Lung (tissue), 12 donors: Measurements from ENCODE around the gene WRAP73. TPM values are rescaled to one million over a fixed set of nuclear protein-coding genes. Genes with fewer than 3 reads are reported as not detected.

ENCODE experiments used
- ATAC-seq: fragments of 200-7000 bp; cut with Tn5 transposase; one replicate; pipeline ENCODE4 v1.9.1; 2020; ENCODE audit warnings: moderate number of reproducible peaks; ENCODE audit not compliant: insufficient read depth, low FRiP score
- DNase-seq, 3 donors: peaks; one replicate each; pipeline ENCODE4 v3.0.0-alpha.2; 2013 to 2017
- H3K27ac ChIP-seq, 2 donors: one replicate each; pipeline ENCODE4 v1.5.1; 2013; ENCODE audit warnings: mild to moderate bottlenecking in 2 of 2, moderate library complexity in 2 of 2, control low read depth in 1 of 2, inconsistent platforms in 1 of 2, low read depth in 1 of 2, low read length in 1 of 2
- H3K27me3 ChIP-seq, 3 donors: one replicate each; pipeline ENCODE4 v1.5.1; 2013; ENCODE audit warnings: low read length in 2 of 3; ENCODE audit not compliant: control insufficient read depth in 3 of 3, insufficient read depth in 3 of 3
- H3K36me3 ChIP-seq, 4 donors: one replicate each; pipeline ENCODE4 v1.5.1; 2013; ENCODE audit warnings: low read length in 4 of 4, mild to moderate bottlenecking in 1 of 4, moderate library complexity in 1 of 4; ENCODE audit not compliant: control insufficient read depth in 4 of 4, insufficient read depth in 4 of 4
- H3K4me1 ChIP-seq, 5 donors: one replicate each; pipeline ENCODE4 v1.5.1; 2013; ENCODE audit warnings: low read length in 5 of 5, mild to moderate bottlenecking in 2 of 5, moderate library complexity in 1 of 5; ENCODE audit not compliant: control insufficient read depth in 5 of 5, insufficient read depth in 5 of 5
- H3K4me3 ChIP-seq: one replicate; pipeline ENCODE4 v1.5.1; 2013; ENCODE audit warnings: mild to moderate bottlenecking, control low read depth, moderate library complexity
- H3K9ac ChIP-seq, 2 donors: one replicate each; pipeline ENCODE4 v1.5.1; 2013; ENCODE audit warnings: low read length in 2 of 2, control low read depth in 1 of 2; ENCODE audit not compliant: insufficient read depth in 1 of 2
- H3K9me3 ChIP-seq, 4 donors: one replicate each; pipeline ENCODE4 v1.5.1; 2013; ENCODE audit warnings: low read length in 3 of 4, mild to moderate bottlenecking in 1 of 4, moderate library complexity in 1 of 4; ENCODE audit not compliant: control insufficient read depth in 4 of 4, insufficient read depth in 3 of 4
- WGBS, 2 donors: extraction: QIAGEN DNeasy Blood & Tissue Kit; methylation state at CpG; one replicate each; pipeline ENCODE4 v1.1.7; 2013; 5-methylcytosine and 5-hydroxymethylcytosine counted together
- polyA plus RNA-seq, 2 donors: library from polyadenylated mRNA; stranded (reverse); fragments of 200-250 nt; gene quantifications; one replicate each; pipeline ENCODE4 v1.2.1, GENCODE V29; 2013
- total RNA-seq, 2 donors: library from RNA; depleted of rRNA in 1 of 2; stranded (reverse); fragments of >200 nt in 1 of 2; gene quantifications; one replicate each; pipeline ENCODE4 v1.2.1, GENCODE V29; 2014 to 2021
- TF ChIP-seq, protein P1 (sequence below): IDR thresholded peaks from 2 replicates; pipeline ENCODE4 v1.5.1; 2012; ENCODE audit warnings: mild to moderate bottlenecking; ENCODE audit errors: control extremely low read depth, extremely low read depth
- donor health status: control.
- donor health status: control.
- donor health status: Bipolar disorder and iron deficiency.
- donor health status: healthy.
- donor health status: DM: yes; HTN: yes; CAD: no.

WRAP73 gene
- total and polyA plus RNA-seq, 4 donors: 17.3 to 25.3 (median 22.8) TPM

DNA sequence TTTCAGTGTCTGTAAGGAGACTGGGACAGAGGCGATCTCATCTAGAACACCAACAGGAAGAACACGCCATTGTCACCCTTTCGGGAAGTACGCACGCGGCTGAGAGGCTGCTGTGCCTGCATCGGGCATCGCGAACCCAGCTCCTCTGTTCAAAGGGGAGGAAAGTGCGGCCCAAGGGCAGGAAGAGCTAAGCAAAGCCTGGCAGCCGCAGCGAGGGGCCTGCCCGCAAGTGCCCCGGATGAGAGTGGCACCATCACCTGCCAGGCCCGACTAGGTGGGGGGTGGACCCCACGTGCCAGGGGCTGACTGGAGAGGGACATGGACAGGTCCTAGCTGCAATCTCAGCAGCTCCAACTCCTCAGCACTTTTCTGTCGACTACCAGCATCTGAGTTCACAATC is 17.6 kb downstream of the WRAP73 start:
- Histone ChIP-seq H3K9ac (no peak overlapping the region), H3K36me3 (peaks cover 8 to 84% (median 29%) of the 10 kb centered on the region in 4 donors), H3K4me3 (no peak overlapping the region), H3K4me1 (peaks cover 0 to 2% (median 0%) of the 10 kb centered on the region in 5 donors), H3K27me3 (no peaks in the 10 kb centered on the region), H3K27ac (no peak overlapping the region), H3K9me3 (no peaks in the 10 kb centered on the region)
- DNase-seq (no peak), ATAC-seq (no peak)
- TF ChIP-seq, protein P1, sequence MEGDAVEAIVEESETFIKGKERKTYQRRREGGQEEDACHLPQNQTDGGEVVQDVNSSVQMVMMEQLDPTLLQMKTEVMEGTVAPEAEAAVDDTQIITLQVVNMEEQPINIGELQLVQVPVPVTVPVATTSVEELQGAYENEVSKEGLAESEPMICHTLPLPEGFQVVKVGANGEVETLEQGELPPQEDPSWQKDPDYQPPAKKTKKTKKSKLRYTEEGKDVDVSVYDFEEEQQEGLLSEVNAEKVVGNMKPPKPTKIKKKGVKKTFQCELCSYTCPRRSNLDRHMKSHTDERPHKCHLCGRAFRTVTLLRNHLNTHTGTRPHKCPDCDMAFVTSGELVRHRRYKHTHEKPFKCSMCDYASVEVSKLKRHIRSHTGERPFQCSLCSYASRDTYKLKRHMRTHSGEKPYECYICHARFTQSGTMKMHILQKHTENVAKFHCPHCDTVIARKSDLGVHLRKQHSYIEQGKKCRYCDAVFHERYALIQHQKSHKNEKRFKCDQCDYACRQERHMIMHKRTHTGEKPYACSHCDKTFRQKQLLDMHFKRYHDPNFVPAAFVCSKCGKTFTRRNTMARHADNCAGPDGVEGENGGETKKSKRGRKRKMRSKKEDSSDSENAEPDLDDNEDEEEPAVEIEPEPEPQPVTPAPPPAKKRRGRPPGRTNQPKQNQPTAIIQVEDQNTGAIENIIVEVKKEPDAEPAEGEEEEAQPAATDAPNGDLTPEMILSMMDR: no peak
- 91 to 95% methylated on average over 17 of the region's 17 CpGs for WGBS, 2 donors

DNA sequence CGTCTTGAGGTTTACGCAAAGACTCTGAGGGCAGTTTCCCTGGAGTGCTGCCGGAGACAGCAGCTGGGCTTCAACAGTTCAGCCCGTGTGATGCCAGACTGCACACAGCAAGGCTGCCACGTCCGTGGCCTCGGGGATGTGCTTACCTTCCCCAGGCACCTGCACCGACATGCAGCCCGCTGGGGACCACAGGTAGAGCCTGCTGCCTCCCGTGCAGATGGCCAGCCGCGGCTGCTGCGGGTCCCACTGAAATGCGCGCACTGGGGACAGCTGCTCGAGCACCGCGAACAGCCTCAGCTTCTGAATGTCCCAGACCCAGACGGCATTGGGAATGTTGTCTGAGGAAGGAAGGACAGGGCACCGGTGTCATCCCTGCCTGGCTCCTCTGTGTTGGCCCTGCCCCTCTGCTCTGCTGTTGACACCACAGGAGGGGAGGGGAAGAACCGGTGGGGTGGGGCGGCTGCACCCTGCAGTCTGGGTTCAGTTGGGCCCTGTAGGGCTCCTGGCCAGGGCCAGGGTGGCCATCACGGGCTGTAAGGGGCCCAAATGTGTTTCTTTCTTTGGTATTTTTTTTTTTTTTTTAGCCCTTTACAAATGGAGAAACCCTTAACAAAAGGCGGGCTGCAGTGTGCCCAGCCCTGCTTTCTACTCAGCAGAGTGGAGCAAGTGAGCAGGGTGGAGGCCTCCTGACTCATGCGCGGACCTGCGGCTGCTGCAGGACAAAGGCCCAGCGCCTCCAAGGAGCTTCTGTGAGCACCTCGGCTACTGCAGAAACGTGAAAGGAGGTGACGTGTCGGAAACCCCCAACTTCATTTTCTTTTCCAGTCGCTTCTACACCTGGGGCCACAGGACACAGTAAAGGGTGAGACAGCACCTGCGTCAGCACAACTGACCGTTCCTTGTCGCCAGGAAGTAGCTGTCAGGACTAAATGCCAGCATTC is 18.3 kb downstream of the WRAP73 start:
- no peak for DNase-seq
- Histone ChIP-seq H3K4me1 (peaks cover 0 to 2% (median 0%) of the 10 kb centered on the region in 5 donors), H3K27ac (peak overlapping the region in 1 of 2 donors; percentile 8), H3K9ac (no peak overlapping the region), H3K4me3 (no peak overlapping the region), H3K36me3 (peaks cover 9 to 80% (median 27%) of the 10 kb centered on the region in 4 donors), H3K9me3 (no peaks in the 10 kb centered on the region), H3K27me3 (no peaks in the 10 kb centered on the region)
- no peak for ATAC-seq
- 91 to 93% methylated on average over 36 of the region's 36 CpGs for WGBS, 2 donors
- TF ChIP-seq, protein P1: no peak

DNA sequence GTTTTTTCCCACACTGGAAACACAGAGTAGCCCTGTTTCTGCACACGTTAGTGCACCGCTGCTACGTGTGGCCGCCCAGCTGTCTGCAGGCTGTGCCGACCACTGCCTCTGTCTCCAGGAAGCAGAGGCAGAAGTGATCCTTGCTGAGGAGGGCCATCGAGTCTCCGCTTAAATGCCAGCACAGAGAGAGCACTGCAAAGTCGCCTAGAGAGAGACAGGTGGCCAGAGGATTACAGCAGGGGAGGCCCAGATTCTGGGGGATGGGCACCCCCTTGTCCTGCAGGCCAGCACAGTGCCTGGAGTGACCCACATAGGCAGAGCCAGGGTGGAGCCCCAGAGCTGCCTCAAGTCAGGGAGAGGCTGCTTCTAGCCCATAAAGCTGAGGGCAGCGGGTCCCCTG is 19.0 kb downstream of the WRAP73 start:
- TF ChIP-seq, protein P1: no peak
- no peaks in the 10 kb centered on the region for H3K9me3 ChIP-seq
- WGBS, 2 donors: 84 to 85% methylated on average over 9 of the region's 9 CpGs
- H3K27me3 ChIP-seq: no peaks in the 10 kb centered on the region
- DNase-seq: no peak
- peaks cover 11 to 76% (median 26%) of the 10 kb centered on the region in 4 donors for H3K36me3 ChIP-seq
- H3K4me1 ChIP-seq: peaks cover 0 to 3% (median 0%) of the 10 kb centered on the region in 5 donors
- no peak for ATAC-seq
- no peak overlapping the region for H3K4me3 ChIP-seq
- peak overlapping the region in 1 of 2 donors; percentile 8 for H3K27ac ChIP-seq
- no peak overlapping the region for H3K9ac ChIP-seq
